Measurements from ENCODE around the gene BICDL1.

DNA sequence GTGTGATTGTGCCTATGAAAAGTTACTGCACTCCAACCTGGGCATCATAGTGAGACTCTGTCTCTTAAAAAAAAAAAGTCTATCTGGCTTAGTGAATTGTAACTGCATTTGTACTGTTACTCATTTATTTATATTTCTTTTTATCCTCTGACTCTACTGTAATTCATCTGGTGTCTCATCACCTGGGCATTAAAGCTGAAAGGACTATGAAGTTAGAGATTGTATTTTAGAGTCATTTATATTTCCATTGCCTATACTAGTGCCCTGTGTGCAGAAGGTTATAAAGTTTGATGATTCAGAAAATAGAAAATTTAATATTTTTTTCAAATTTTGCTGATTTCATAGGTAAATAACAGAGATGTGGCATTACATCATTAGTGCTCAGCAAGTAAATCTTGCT, 30.2 kb downstream of the BICDL1 start:
- TF ChIP-seq, protein P1, sequence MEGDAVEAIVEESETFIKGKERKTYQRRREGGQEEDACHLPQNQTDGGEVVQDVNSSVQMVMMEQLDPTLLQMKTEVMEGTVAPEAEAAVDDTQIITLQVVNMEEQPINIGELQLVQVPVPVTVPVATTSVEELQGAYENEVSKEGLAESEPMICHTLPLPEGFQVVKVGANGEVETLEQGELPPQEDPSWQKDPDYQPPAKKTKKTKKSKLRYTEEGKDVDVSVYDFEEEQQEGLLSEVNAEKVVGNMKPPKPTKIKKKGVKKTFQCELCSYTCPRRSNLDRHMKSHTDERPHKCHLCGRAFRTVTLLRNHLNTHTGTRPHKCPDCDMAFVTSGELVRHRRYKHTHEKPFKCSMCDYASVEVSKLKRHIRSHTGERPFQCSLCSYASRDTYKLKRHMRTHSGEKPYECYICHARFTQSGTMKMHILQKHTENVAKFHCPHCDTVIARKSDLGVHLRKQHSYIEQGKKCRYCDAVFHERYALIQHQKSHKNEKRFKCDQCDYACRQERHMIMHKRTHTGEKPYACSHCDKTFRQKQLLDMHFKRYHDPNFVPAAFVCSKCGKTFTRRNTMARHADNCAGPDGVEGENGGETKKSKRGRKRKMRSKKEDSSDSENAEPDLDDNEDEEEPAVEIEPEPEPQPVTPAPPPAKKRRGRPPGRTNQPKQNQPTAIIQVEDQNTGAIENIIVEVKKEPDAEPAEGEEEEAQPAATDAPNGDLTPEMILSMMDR (IDR thresholded peaks at IDR 0.05 in 8 of 11, conservative IDR thresholded peaks at IDR 0.05 in 3 of 11) = no peak
- TF ChIP-seq POLR2AphosphoS5 (IDR thresholded peaks at IDR 0.05) = no peak
- TF ChIP-seq POLR2A (IDR thresholded peaks at IDR 0.05) = no peak
